Measurements from ENCODE around the gene CRYGS. TPM values are rescaled to one million over a fixed set of nuclear protein-coding genes. Genes with fewer than 3 reads are reported as not detected.

CRYGS gene
- total RNA-seq, 1 donor from 2014 or later = 4.4 TPM

GRCh38 chr3:186516646-186517045 is 27.5 kb downstream of the CRYGS start:
- no peak for DNase-seq (ENCODE audit: low spot score in 2 of 2, unreplicated experiment in 2 of 2)
- Mint-ChIP-seq H3K27ac (no peak overlapping the region), H3K27me3 (ENCODE audit: low read depth) (peaks cover 56% of the 10 kb centered on the region), H3K9me3 (no peaks in the 10 kb centered on the region), H3K4me1 (peaks cover 5% of the 10 kb centered on the region), H3K36me3 (no peaks in the 10 kb centered on the region), H3K4me3 (no peak overlapping the region)
- TF ChIP-seq, protein P1, sequence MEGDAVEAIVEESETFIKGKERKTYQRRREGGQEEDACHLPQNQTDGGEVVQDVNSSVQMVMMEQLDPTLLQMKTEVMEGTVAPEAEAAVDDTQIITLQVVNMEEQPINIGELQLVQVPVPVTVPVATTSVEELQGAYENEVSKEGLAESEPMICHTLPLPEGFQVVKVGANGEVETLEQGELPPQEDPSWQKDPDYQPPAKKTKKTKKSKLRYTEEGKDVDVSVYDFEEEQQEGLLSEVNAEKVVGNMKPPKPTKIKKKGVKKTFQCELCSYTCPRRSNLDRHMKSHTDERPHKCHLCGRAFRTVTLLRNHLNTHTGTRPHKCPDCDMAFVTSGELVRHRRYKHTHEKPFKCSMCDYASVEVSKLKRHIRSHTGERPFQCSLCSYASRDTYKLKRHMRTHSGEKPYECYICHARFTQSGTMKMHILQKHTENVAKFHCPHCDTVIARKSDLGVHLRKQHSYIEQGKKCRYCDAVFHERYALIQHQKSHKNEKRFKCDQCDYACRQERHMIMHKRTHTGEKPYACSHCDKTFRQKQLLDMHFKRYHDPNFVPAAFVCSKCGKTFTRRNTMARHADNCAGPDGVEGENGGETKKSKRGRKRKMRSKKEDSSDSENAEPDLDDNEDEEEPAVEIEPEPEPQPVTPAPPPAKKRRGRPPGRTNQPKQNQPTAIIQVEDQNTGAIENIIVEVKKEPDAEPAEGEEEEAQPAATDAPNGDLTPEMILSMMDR (IDR thresholded peaks at IDR 0.05; ENCODE audit: unreplicated experiment) = no peak

DNA sequence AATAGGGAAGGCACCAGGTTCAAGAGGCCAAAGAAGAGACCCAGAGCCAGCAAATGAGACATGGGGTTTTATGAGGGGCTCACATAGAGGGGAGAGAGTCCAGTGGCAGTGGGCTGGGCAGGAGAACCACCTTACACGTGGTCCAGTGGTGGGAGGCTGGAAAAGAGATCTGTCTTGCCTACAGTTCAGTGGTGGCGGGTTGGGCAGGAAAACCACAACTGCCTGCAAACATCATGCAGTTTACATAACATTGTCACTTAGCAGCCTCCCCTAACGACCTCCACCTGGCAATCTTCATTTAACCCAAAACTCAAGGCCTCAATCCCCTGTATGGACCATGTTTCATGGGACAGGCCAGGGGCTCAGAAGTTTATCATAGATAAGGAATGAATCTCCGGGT is 29.1 kb downstream of the CRYGS start:
- Mint-ChIP-seq H3K27ac (no peak overlapping the region), H3K36me3 (no peaks in the 10 kb centered on the region), H3K4me1 (peaks cover 4% of the 10 kb centered on the region), H3K4me3 (no peak overlapping the region), H3K9me3 (no peaks in the 10 kb centered on the region), H3K27me3 (ENCODE audit: low read depth) (peaks cover 59% of the 10 kb centered on the region)
- TF ChIP-seq, protein P1 (IDR thresholded peaks at IDR 0.05; ENCODE audit: unreplicated experiment) = no peak
- DNase-seq (ENCODE audit: low spot score in 2 of 2, unreplicated experiment in 2 of 2) = no peak

DNA sequence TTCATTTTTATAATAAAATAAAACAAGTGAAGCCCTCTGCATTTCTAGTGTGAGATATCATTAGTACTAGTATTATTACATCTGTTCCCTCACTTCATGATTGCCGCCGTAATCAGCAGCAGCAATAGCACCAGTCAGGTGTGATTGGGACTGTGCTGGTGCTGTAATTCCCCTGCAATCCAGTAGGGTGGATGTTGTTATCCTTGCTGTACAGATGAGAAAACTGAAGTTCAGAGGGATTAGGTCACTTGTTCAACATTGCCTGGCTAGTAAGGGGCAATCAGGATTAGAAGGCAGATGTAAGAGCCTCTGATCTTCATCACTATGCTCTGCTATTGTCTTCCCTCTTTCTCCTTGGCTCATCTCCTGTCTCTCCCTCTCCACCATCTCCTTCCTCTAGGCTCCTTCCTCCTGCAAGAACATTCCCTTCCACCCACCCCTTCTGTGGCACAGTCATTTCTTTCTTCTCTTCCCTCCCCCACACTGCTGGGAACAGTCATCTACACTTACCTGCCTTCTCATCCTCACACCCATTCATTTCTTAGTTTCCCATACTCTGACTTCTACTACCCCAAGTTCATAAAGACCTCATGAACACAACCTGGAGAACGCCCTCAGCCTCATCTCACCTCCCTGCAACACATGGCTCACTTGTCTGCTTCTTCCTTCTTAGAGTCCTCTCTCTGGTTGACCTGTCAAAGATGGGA is 29.7 kb downstream of the CRYGS start:
- no peaks in the 10 kb centered on the region for H3K36me3 Mint-ChIP-seq
- no peak overlapping the region for H3K27ac Mint-ChIP-seq
- no peaks in the 10 kb centered on the region for H3K9me3 Mint-ChIP-seq
- TF ChIP-seq, protein P1 (IDR thresholded peaks at IDR 0.05; ENCODE audit: unreplicated experiment) = peak; percentile 46
- no peak overlapping the region for H3K4me3 Mint-ChIP-seq
- DNase-seq (ENCODE audit: low spot score in 2 of 2, unreplicated experiment in 2 of 2) = no peak
- peaks cover 61% of the 10 kb centered on the region for H3K27me3 Mint-ChIP-seq (ENCODE audit: low read depth)
- H3K4me1 Mint-ChIP-seq = peaks cover 4% of the 10 kb centered on the region

DNA sequence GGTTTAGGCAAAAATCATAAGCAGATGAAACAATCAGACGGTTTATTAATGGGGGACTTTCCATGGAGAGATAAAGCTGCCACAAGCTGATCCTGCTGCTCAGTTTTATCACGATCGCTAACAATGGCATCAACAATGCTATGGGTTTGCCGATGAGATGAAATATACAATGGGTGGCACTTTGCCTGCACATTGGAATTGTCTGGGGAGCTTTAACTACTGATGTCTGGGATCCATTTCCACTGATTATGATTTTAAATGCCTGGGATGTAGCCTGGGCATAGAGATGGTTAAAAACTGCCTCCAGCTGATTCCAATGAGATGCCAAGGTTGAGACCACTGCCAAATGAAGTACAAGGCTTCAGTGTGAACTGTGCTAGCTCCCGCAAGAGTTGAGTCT is 30.8 kb downstream of the CRYGS start:
- Mint-ChIP-seq H3K9me3 (no peaks in the 10 kb centered on the region), H3K27ac (no peak overlapping the region), H3K36me3 (no peaks in the 10 kb centered on the region), H3K4me3 (no peak overlapping the region), H3K4me1 (peaks cover 4% of the 10 kb centered on the region), H3K27me3 (ENCODE audit: low read depth) (peaks cover 57% of the 10 kb centered on the region)
- no peak for DNase-seq (ENCODE audit: low spot score in 2 of 2, unreplicated experiment in 2 of 2)
- TF ChIP-seq, protein P1 (IDR thresholded peaks at IDR 0.05; ENCODE audit: unreplicated experiment) = no peak

DNA sequence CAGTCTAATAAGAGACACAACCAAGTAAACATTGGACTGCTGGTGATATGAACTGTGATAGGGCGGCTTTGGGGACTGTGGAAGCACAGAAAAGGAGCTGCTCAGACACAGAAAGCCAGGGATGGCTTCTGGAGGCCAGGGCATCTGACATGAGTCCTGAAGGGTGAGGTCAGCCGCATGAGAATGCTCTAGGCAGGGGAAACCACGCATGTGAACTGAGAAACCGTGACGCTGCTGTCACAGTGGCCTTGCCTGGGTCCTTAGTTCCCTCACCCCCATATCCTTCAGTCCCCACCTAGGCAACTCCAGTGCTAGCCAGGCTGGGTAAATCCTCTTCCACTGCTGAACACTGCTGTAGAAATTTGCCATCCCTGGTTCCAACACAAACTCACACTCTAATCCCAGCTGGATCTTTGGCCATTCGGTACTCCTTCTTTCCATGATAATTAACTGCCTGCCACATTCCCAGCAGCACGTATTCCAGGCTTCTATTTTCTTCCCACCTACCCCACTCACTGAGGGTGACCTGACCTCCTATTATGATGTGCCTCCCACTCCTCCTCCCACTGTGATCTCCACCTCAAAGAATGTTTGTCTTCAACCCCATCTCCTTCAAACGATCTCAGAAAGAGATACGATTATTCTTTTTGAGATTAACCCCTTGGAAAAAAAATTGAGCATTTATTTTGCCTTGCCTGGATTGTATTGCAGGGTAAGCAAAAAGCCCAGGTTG is 31.4 kb downstream of the CRYGS start:
- H3K27ac Mint-ChIP-seq = no peak overlapping the region
- TF ChIP-seq, protein P1 (IDR thresholded peaks at IDR 0.05; ENCODE audit: unreplicated experiment) = no peak
- no peak overlapping the region for H3K4me3 Mint-ChIP-seq
- peaks cover 53% of the 10 kb centered on the region for H3K27me3 Mint-ChIP-seq (ENCODE audit: low read depth)
- H3K36me3 Mint-ChIP-seq = no peaks in the 10 kb centered on the region
- H3K4me1 Mint-ChIP-seq = peaks cover 4% of the 10 kb centered on the region
- no peaks in the 10 kb centered on the region for H3K9me3 Mint-ChIP-seq
- no peak for DNase-seq (ENCODE audit: low spot score in 2 of 2, unreplicated experiment in 2 of 2)
